Smooth muscle cell (in vitro differentiated cells): ENCODE data around the gene OPA3. TPM values are rescaled to one million over a fixed set of nuclear protein-coding genes. Genes with fewer than 3 reads are reported as not detected.

ENCODE experiments used
- DNase-seq: peaks from one replicate; lab custom pipeline; 2025; ENCODE audit not compliant: unreplicated experiment; lab: John Stamatoyannopoulos, UW
- H2AFZ ChIP-seq: fragments of 200-600 bp; sonication (generic); 2 replicates; pipeline ENCODE4 v1.6.0; 2016; ENCODE audit warnings: antibody characterized with exemption, low read depth, mild to moderate bottlenecking
- H3F3A ChIP-seq: fragments of 200-600 bp; sonication (generic); 2 replicates; pipeline ENCODE4 v1.6.0; 2017; ENCODE audit warnings: antibody characterized with exemption, low read depth
- H3K27ac ChIP-seq: fragments of 200-600 bp; sonication (generic); 2 replicates; pipeline ENCODE4 v1.5.1; 2016; ENCODE audit warnings: low read depth, mild to moderate bottlenecking
- H3K27me3 ChIP-seq: fragments of 200-600 bp; sonication (generic); 2 replicates; pipeline ENCODE4 v1.6.1; 2016; ENCODE audit warnings: low read depth, mild to moderate bottlenecking
- H3K36me3 ChIP-seq: fragments of 200-600 bp; sonication (generic); 2 replicates; pipeline ENCODE4 v1.5.1; 2016; ENCODE audit warnings: low read depth
- H3K4me1 ChIP-seq: fragments of 200-600 bp; sonication (generic); 2 replicates; pipeline ENCODE4 v1.5.1; 2016; ENCODE audit warnings: low read depth
- H3K4me2 ChIP-seq: fragments of 200-600 bp; sonication (generic); 2 replicates; pipeline ENCODE4 v1.6.0; 2016; ENCODE audit warnings: mild to moderate bottlenecking
- H3K4me3 ChIP-seq: fragments of 200-600 bp; sonication (generic); 2 replicates; pipeline ENCODE4 v1.5.1; 2016; ENCODE audit warnings: mild to moderate bottlenecking
- H3K79me2 ChIP-seq: fragments of 200-600 bp; sonication (generic); 2 replicates; pipeline ENCODE4 v1.6.0; 2016; ENCODE audit warnings: low read depth, mild to moderate bottlenecking
- H3K9ac ChIP-seq: fragments of 200-600 bp; sonication (generic); 2 replicates; pipeline ENCODE4 v1.6.0; 2016; ENCODE audit warnings: low read depth
- H3K9me3 ChIP-seq: fragments of 200-600 bp; sonication (generic); replicated peaks from 2 replicates; pipeline ENCODE4 v1.5.1; 2016; ENCODE audit warnings: low read depth
- H4K20me1 ChIP-seq: fragments of 200-600 bp; sonication (generic); 2 replicates; pipeline ENCODE4 v1.6.0; 2016; ENCODE audit warnings: low read depth
- CTCF ChIP-seq: fragments of 200-600 bp; sonication (generic); IDR thresholded peaks from 2 replicates; pipeline ENCODE4 v1.5.1; 2017; ENCODE audit warnings: borderline replicate concordance, mild to moderate bottlenecking, antibody characterized with exemption; ENCODE audit not compliant: insufficient read depth, poor library complexity, severe bottlenecking
- WGBS: methylation state at CpG from one replicate; pipeline ENCODE4 v1.1.7; 2016; ENCODE audit warnings: low lambda C conversion rate; 5-methylcytosine and 5-hydroxymethylcytosine counted together
- polyA plus RNA-seq: library from polyadenylated mRNA; unstranded; fragments of >200 nt; fragmentation: Nextera tagmentation; extraction: Ambion mirVana; gene quantifications from 2 replicates; pipeline ENCODE4 v1.2.1, GENCODE V29; 2016
- total RNA-seq: library from RNA; depleted of rRNA; stranded (reverse); fragments of >200 nt; gene quantifications from 2 replicates; pipeline ENCODE4 v1.2.3, GENCODE V29; 2014

OPA3 gene
- total and polyA plus RNA-seq, 2 experiments from 2014 or later, result 8.8 to 10.3 TPM

- Histone ChIP-seq H3K4me1 (no peaks in the 10 kb centered on the region), H3F3A (peaks cover 4% of the 10 kb centered on the region), H3K27me3 (no peaks in the 10 kb centered on the region), H3K36me3 (peaks cover 5% of the 10 kb centered on the region), H3K4me2 (no peak overlapping the region), H3K9ac (no peak overlapping the region), H4K20me1 (peaks cover 97% of the 10 kb centered on the region), H3K27ac (no peak overlapping the region), H3K4me3 (no peak overlapping the region), H3K9me3 (no peaks in the 10 kb centered on the region), H2AFZ (no peak overlapping the region), H3K79me2 (peaks cover 75% of the 10 kb centered on the region)
- no peak for TF ChIP-seq CTCF
- 91% methylated on average over 9 of the region's 9 CpGs for WGBS
- no peak for DNase-seq
Observed at GRCh38 chr19:45515807-45516401, 68.7 kb downstream of the OPA3 start.

GRCh38 chr19:45515081-45515624 is 69.4 kb downstream of the OPA3 start:
- Histone ChIP-seq H3K27me3 (no peaks in the 10 kb centered on the region), H3K4me2 (no peak overlapping the region), H3K36me3 (no peaks in the 10 kb centered on the region), H3K4me3 (no peak overlapping the region), H3K9me3 (no peaks in the 10 kb centered on the region), H2AFZ (no peak overlapping the region), H3K79me2 (peaks cover 79% of the 10 kb centered on the region), H4K20me1 (peaks cover 97% of the 10 kb centered on the region), H3K4me1 (no peaks in the 10 kb centered on the region), H3K9ac (no peak overlapping the region), H3K27ac (no peak overlapping the region), H3F3A (no peaks in the 10 kb centered on the region)
- DNase-seq, result no peak
- WGBS, result 91% methylated on average over 10 of the region's 10 CpGs
- TF ChIP-seq CTCF, result no peak

- no peak for TF ChIP-seq CTCF
- Histone ChIP-seq H3K4me1 (no peaks in the 10 kb centered on the region), H3K4me3 (no peak overlapping the region), H3K36me3 (no peaks in the 10 kb centered on the region), H3K27ac (no peak overlapping the region), H3K4me2 (no peak overlapping the region), H3K9ac (no peak overlapping the region), H2AFZ (no peak overlapping the region), H3K9me3 (no peaks in the 10 kb centered on the region), H3K27me3 (no peaks in the 10 kb centered on the region), H3F3A (no peaks in the 10 kb centered on the region), H3K79me2 (peaks cover 83% of the 10 kb centered on the region), H4K20me1 (peaks cover 100% of the 10 kb centered on the region)
- WGBS, result 80% methylated on average over 13 of the region's 13 CpGs
- no peak for DNase-seq
Observed at GRCh38 chr19:45514376-45515051, 70.1 kb downstream of the OPA3 start.
